DOHH2 (cell line): ENCODE data around the gene GNL3.
"Not testable (repeated sequence)": the region's sequence is repeated elsewhere in the genome, so short reads cannot be mapped to it uniquely, and the experiment has no call there.

Source experiments
- H3F3A ChIP-seq: fragments of 200-600 bp; sonication (generic), shearing (Covaris generic); 2 replicates; pipeline ENCODE4 v1.6.0; 2016; ENCODE audit warnings: antibody characterized with exemption, mild to moderate bottlenecking; ENCODE audit not compliant: control insufficient read depth, insufficient read depth
- H3K27ac ChIP-seq: fragments of 200-600 bp; sonication (generic); 2 replicates; pipeline ENCODE4 v1.5.1; 2014; ENCODE audit warnings: low read depth, mild to moderate bottlenecking, low read length, moderate library complexity
- H3K27me3 ChIP-seq: fragments of 200-600 bp; sonication (generic); 2 replicates; pipeline ENCODE4 v1.6.1; 2014; ENCODE audit warnings: mild to moderate bottlenecking, low read length, mixed read lengths; ENCODE audit not compliant: control insufficient read depth
- H3K36me3 ChIP-seq: fragments of 200-600 bp; sonication (generic); 2 replicates; pipeline ENCODE4 v1.6.1; 2014; ENCODE audit warnings: mild to moderate bottlenecking, low read length, moderate library complexity, mixed read lengths; ENCODE audit not compliant: control insufficient read depth
- H3K4me1 ChIP-seq: fragments of 200-600 bp; sonication (generic); 2 replicates; pipeline ENCODE4 v1.6.1; 2014; ENCODE audit warnings: mild to moderate bottlenecking, low read length, mixed read lengths; ENCODE audit not compliant: control insufficient read depth
- H3K4me2 ChIP-seq: fragments of 200-600 bp; sonication (generic); 2 replicates; pipeline ENCODE4 v1.6.0; 2014; ENCODE audit warnings: mild to moderate bottlenecking, low read length, moderate library complexity
- H3K4me3 ChIP-seq: fragments of 200-600 bp; sonication (generic); 2 replicates; pipeline ENCODE4 v1.5.1; 2014; ENCODE audit warnings: mild to moderate bottlenecking, low read length, mixed read lengths
- H3K79me2 ChIP-seq: fragments of 200-600 bp; sonication (generic); 2 replicates; pipeline ENCODE4 v1.6.1; 2014; ENCODE audit warnings: mild to moderate bottlenecking, low read length, mixed read lengths; ENCODE audit not compliant: control insufficient read depth
- H3K9me2 ChIP-seq: fragments of 200-600 bp; sonication (generic); replicated peaks from 2 replicates; pipeline ENCODE4 v1.6.1; 2014; ENCODE audit warnings: mild to moderate bottlenecking, low read length, mixed read lengths; ENCODE audit not compliant: control insufficient read depth
- H3K9me3 ChIP-seq: fragments of 200-600 bp; sonication (generic); 2 replicates; pipeline ENCODE4 v1.6.1; 2014; ENCODE audit warnings: antibody characterized with exemption, low read length, mixed read lengths; ENCODE audit not compliant: control insufficient read depth, insufficient read depth
- H4K20me1 ChIP-seq: fragments of 200-600 bp; sonication (generic); 2 replicates; pipeline ENCODE4 v1.6.0; 2014; ENCODE audit warnings: low read depth, mild to moderate bottlenecking, antibody characterized with exemption, low read length, moderate library complexity; ENCODE audit not compliant: control insufficient read depth, insufficient read depth
- EZH2phosphoT487 ChIP-seq: fragments of 200-600 bp; sonication (generic); IDR thresholded peaks from 2 replicates; pipeline ENCODE4 v1.6.1; 2017; ENCODE audit warnings: borderline replicate concordance, mild to moderate bottlenecking, antibody characterized with exemption, low read length, moderate library complexity, mixed read lengths
- TF ChIP-seq, protein P1 (sequence below): fragments of 200-600 bp; sonication (generic); IDR thresholded peaks from one replicate; pipeline ENCODE4 v1.5.1; 2014; ENCODE audit warnings: antibody characterized with exemption, mild to moderate bottlenecking, low read depth, low read length; ENCODE audit not compliant: poor library complexity, severe bottlenecking

The GNL3 gene

DNA sequence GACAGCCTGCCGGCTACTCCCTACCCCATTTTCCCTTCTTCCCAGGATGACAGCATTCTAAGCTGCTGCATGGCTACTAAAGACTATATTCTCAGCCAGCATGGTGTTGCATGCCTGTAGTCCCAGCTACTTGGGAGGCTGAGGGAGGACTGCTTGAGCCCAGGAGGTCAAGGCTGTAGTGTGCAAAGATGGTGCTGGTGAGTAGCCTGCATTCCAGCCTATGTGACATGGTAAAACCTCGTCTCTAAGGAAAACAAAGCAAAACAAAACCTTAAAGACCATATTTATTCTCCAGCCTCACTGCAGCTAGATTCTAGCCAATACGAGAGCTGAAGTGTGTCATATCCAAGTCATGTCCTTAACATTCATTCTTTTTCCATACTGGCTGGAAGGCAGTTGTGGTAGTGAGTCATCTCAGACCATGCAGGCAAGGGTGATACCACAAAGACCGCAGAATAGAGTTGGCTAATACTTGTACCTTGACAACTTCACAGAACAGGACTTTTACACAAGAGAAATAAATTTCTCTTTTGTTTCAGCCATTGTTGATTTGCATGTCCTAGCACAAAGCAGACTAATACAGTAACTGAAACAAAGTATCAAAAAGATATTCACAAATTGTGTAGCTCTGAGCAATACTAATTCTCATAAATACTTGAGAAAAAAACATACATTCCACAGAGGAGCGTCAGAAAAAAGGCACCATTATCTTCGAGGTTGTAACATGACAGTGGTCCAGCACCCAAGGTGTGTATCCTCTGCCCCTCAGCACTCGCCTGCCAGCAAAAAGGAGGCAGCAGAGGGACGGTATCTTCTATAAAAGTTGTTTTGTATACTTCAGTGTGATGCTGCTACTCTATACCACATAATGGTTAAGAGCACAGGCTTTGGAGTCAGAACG is 15.0 kb upstream of the GNL3 start:
- Histone ChIP-seq H3F3A (peaks cover 2% of the 10 kb centered on the region; the same call in 1 of the 2 replicates), H3K4me2 (no peak overlapping the region), H3K4me1 (0 out of 2 replicates have a peak, but pooled peaks cover 3% of the 10 kb centered on the region), H3K4me3 (no peak overlapping the region), H4K20me1 (0 out of 2 replicates have a peak, but pooled peaks cover 3% of the 10 kb centered on the region), H3K36me3 (peaks cover 69% of the 10 kb centered on the region), H3K9me3 (no peaks in the 10 kb centered on the region), H3K27ac (no peak overlapping the region), H3K9me2 (no peaks in the 10 kb centered on the region), H3K27me3 (no peaks in the 10 kb centered on the region), H3K79me2 (peaks cover 30% of the 10 kb centered on the region)
- TF ChIP-seq, protein P1, sequence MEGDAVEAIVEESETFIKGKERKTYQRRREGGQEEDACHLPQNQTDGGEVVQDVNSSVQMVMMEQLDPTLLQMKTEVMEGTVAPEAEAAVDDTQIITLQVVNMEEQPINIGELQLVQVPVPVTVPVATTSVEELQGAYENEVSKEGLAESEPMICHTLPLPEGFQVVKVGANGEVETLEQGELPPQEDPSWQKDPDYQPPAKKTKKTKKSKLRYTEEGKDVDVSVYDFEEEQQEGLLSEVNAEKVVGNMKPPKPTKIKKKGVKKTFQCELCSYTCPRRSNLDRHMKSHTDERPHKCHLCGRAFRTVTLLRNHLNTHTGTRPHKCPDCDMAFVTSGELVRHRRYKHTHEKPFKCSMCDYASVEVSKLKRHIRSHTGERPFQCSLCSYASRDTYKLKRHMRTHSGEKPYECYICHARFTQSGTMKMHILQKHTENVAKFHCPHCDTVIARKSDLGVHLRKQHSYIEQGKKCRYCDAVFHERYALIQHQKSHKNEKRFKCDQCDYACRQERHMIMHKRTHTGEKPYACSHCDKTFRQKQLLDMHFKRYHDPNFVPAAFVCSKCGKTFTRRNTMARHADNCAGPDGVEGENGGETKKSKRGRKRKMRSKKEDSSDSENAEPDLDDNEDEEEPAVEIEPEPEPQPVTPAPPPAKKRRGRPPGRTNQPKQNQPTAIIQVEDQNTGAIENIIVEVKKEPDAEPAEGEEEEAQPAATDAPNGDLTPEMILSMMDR, result no peak
- no peak for TF ChIP-seq EZH2phosphoT487

DNA sequence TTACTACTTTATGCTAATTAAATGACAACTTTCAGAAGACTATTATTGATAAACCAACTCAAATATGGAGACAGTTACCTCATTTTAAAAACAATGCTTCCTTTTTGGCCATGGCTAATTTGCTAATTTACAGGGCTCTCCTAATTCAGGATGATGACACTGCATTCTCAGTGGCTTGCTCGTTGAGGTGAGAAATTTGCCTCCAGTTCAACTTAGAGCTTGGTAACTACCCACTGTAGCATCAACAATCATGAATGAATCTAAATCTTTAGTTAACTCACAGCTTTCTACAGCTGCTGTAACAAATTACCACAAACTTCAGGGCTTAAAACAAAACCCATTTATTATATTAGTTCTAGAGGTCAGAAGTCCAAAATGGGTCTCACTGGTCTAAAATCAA is 14.2 kb upstream of the GNL3 start:
- no peak overlapping the region for H3K27ac ChIP-seq
- 0 out of 2 replicates have a peak, but pooled peaks cover 3% of the 10 kb centered on the region for H3K4me1 ChIP-seq
- H3K27me3 ChIP-seq, result no peaks in the 10 kb centered on the region
- no peaks in the 10 kb centered on the region for H3K9me2 ChIP-seq
- 0 out of 2 replicates have a peak, but pooled peaks cover 3% of the 10 kb centered on the region for H4K20me1 ChIP-seq
- H3K4me2 ChIP-seq, result no peak overlapping the region
- peaks cover 2% of the 10 kb centered on the region; the same call in 1 of the 2 replicates for H3F3A ChIP-seq
- H3K9me3 ChIP-seq, result no peaks in the 10 kb centered on the region
- H3K36me3 ChIP-seq, result peaks cover 70% of the 10 kb centered on the region
- TF ChIP-seq, protein P1, result no peak
- no peak for TF ChIP-seq EZH2phosphoT487
- no peak overlapping the region for H3K4me3 ChIP-seq
- H3K79me2 ChIP-seq, result peaks cover 30% of the 10 kb centered on the region

DNA sequence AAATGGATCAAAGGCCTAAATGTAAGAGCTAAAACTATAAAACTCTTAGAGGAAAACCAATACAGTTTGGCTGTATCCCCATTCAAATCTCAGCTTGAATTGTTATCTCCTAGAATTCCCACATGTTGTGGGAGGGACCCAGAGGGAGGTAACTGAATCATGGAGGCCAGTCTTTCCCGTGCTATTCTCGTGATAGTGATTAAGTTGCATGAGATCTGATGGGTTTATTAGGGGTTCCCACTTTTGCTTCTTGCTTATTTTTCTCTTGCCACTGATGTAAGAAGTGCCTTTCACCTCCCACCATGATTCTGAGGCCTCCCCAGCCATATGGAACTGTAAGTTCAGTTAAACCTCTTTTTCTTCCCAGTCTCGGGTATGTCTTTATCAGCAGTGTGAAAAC is 9.6 kb upstream of the GNL3 start:
- peaks cover 30% of the 10 kb centered on the region for H3K79me2 ChIP-seq

More for the DNA sequence above, 9.6 kb upstream of the GNL3 start:
- H3K4me1 ChIP-seq, H3K4me3 ChIP-seq, H3F3A ChIP-seq, H3K9me3 ChIP-seq, H3K9me2 ChIP-seq, H3K27me3 ChIP-seq, H4K20me1 ChIP-seq, H3K4me2 ChIP-seq, H3K27ac ChIP-seq: not testable (repeated sequence)
- peaks cover 78% of the 10 kb centered on the region for H3K36me3 ChIP-seq
